HCT116 (cell line): ENCODE results near the gene NHSL2. TPM values are rescaled to one million over a fixed set of nuclear protein-coding genes. Genes with fewer than 3 reads are reported as not detected.

Source experiments
- ATAC-seq: fragments of 200-7000 bp; cut with Tn5 transposase; 2 replicates; pipeline ENCODE4 v1.9.1; 2020; ENCODE audit warnings: mild to moderate bottlenecking, moderate library complexity
- BruUV-seq: library from RNA; stranded (reverse); fragments of 400-500 nt; replicated peaks from 2 replicates; lab custom pipeline; 2021; lab: Mats Ljungman, UMichigan
- CTCF ChIA-PET: fragments of 300-600 bp; sonication (Branson Sonifier 250); formaldehyde crosslinking; loops from one replicate; lab custom pipeline; 2021; ENCODE audit warnings: antibody characterized with exemption; lab: Charles Lee
- POLR2A ChIA-PET: fragments of 300-600, 350-600 bp; sonication (Branson Sonifier 250); formaldehyde crosslinking; loops from one replicate; lab custom pipeline; 2021; ENCODE audit warnings: antibody characterized with exemption; lab: Charles Lee
- RAD21 ChIA-PET, 2 experiments: fragments of 300-600 bp; sonication (Branson Sonifier 250); formaldehyde crosslinking; loops; one replicate each; lab custom pipeline; 2023; ENCODE audit warnings: low total read pairs in 2 of 2; ENCODE audit not compliant: uncharacterized antibody in 2 of 2, unreplicated experiment in 2 of 2, low non-redundant PET in 1 of 2; lab: Charles Lee
- DNase-seq: peaks from one replicate; pipeline ENCODE4 v3.0.0-alpha.2; 2010; ENCODE audit warnings: low read depth, low spot score
- H2AFZ ChIP-seq: fragments of 200-600 bp; shearing (Covaris generic), sonication (generic); 2 replicates; pipeline ENCODE4 v1.6.1; 2017; ENCODE audit warnings: low read depth, mixed run types, mixed read lengths, antibody characterized with exemption, low read length; ENCODE audit not compliant: poor library complexity, severe bottlenecking
- H3K27ac ChIP-seq: 2 replicates; pipeline ENCODE4 v1.5.1; 2012; ENCODE audit warnings: low read depth, low read length
- H3K27me3 ChIP-seq: fragments of 200-600 bp; sonication (generic); 2 replicates; pipeline ENCODE4 v1.6.1; 2016; ENCODE audit warnings: mixed run types, low read length, mixed read lengths; ENCODE audit not compliant: insufficient read depth
- H3K36me3 ChIP-seq, 2 experiments: fragments of 200-500 bp in 1 of 2; fragments of 200-600 bp in 1 of 2; sonication (Bioruptor generic) in 1 of 2; sonication (generic) in 1 of 2; 2 replicates each; pipeline versions ENCODE4 v1.5.1 to v1.6.1; 2014 to 2016; ENCODE audit warnings: low read length in 2 of 2, inconsistent platforms in 1 of 2, mixed read lengths in 1 of 2, mixed run types in 1 of 2; ENCODE audit not compliant: insufficient read depth in 2 of 2, control insufficient read depth in 1 of 2
- H3K4me1 ChIP-seq, 2 experiments: fragments of 200-600 bp in 1 of 2; sonication (generic) in 1 of 2; 2 replicates each; pipeline versions ENCODE4 v1.5.1 to v1.6.1; 2012 to 2017; ENCODE audit warnings: low read length in 2 of 2, inconsistent platforms in 1 of 2, mild to moderate bottlenecking in 1 of 2, mixed read lengths in 1 of 2, mixed run types in 1 of 2, moderate library complexity in 1 of 2; ENCODE audit not compliant: insufficient read depth in 2 of 2, control insufficient read depth in 1 of 2
- H3K4me2 ChIP-seq: fragments of 200-600 bp; sonication (generic); 2 replicates; pipeline ENCODE4 v1.6.1; 2017; ENCODE audit warnings: mixed run types, low read length, mixed read lengths
- H3K4me3 ChIP-seq, 2 experiments: fragments of 200-600 bp in 1 of 2; sonication (generic) in 1 of 2; replicated peaks in 1 of 2; 2 replicates each; pipeline ENCODE4 v1.5.1; 2011 to 2016; ENCODE audit warnings: low read length in 2 of 2, control low read depth in 1 of 2, low read depth in 1 of 2, mild to moderate bottlenecking in 1 of 2, mixed read lengths in 1 of 2, mixed run types in 1 of 2
- H3K79me2 ChIP-seq: fragments of 200-600 bp; sonication (generic); 2 replicates; pipeline ENCODE4 v1.6.1; 2017; ENCODE audit warnings: mild to moderate bottlenecking, mixed run types, low read length, moderate library complexity, mixed read lengths; ENCODE audit not compliant: insufficient read depth
- H3K9ac ChIP-seq: fragments of 200-600 bp; sonication (generic); 2 replicates; pipeline ENCODE4 v1.6.1; 2016; ENCODE audit warnings: low read length, mixed read lengths
- H3K9me2 ChIP-seq: fragments of 200-600 bp; sonication (generic), shearing (Covaris generic); 2 replicates; pipeline ENCODE4 v1.6.1; 2017; ENCODE audit warnings: mixed run types, mild to moderate bottlenecking, moderate library complexity; ENCODE audit not compliant: insufficient read depth
- H3K9me3 ChIP-seq, 2 experiments: fragments of 200-500 bp in 1 of 2; fragments of 200-600 bp in 1 of 2; sonication (Bioruptor generic) in 1 of 2; sonication (generic) in 1 of 2; 2 replicates each; pipeline ENCODE4 v1.6.1; 2014 to 2017; ENCODE audit warnings: low read length in 2 of 2, mixed read lengths in 2 of 2, inconsistent platforms in 1 of 2, low read depth in 1 of 2, mild to moderate bottlenecking in 1 of 2, mixed run types in 1 of 2, moderate library complexity in 1 of 2; ENCODE audit not compliant: control insufficient read depth in 1 of 2, insufficient read depth in 1 of 2
- H4K20me1 ChIP-seq: fragments of 200-600 bp; sonication (generic), shearing (Covaris generic); 2 replicates; pipeline ENCODE4 v1.6.1; 2017; ENCODE audit warnings: mixed run types, mild to moderate bottlenecking, moderate library complexity; ENCODE audit not compliant: insufficient read depth
- ELF1 ChIP-seq: IDR thresholded peaks from 2 replicates; pipeline ENCODE4 v1.6.1; 2012; ENCODE audit warnings: low read depth, borderline replicate concordance
- JUND ChIP-seq: IDR thresholded peaks from 2 replicates; pipeline ENCODE4 v1.6.1; 2012
- TCF7L2 ChIP-seq: IDR thresholded peaks from 2 replicates; pipeline ENCODE4 v1.7.0; 2011; ENCODE audit warnings: borderline replicate concordance, inconsistent platforms; ENCODE audit not compliant: insufficient read depth, insufficient read length; ENCODE audit errors: extremely low read depth
- YY1 ChIP-seq: IDR thresholded peaks from 2 replicates; pipeline ENCODE4 v1.6.1; 2011; ENCODE audit warnings: low read length, low read depth, moderate library complexity, mild to moderate bottlenecking; ENCODE audit not compliant: insufficient replicate concordance; ENCODE audit errors: extremely low read depth
- ZFX ChIP-seq: fragments of 450-650 bp; IDR thresholded peaks from 2 replicates; pipeline ENCODE4 v1.6.1; 2017
- ZNF274 ChIP-seq: fragments of 200-500 bp; sonication (Bioruptor generic); IDR thresholded peaks from 2 replicates; pipeline ENCODE4 v1.6.1; 2014; ENCODE audit warnings: mild to moderate bottlenecking, low read depth, low read length, inconsistent platforms
- intact Hi-C: fragments of 100-400 bp; cut with micrococcal nuclease; formaldehyde crosslinking; loops from 2 replicates; pipeline ENCODE4 v1.10.0; 2022
- total RNA-seq: library from RNA; stranded (reverse); gene quantifications from one replicate; pipeline ENCODE4 v1.2.1, GENCODE V29; 2021; ENCODE audit not compliant: unreplicated experiment
- TF ChIP-seq, protein P1 (sequence below): IDR thresholded peaks from 2 replicates; pipeline ENCODE4 v1.6.1; 2012; ENCODE audit warnings: low read depth
- TF ChIP-seq, protein P2 (sequence below): IDR thresholded peaks from 2 replicates; pipeline ENCODE4 v1.6.1; 2012

NHSL2 gene
- total RNA-seq, 1 experiment from 2014 or later = 0.22 TPM

DNA sequence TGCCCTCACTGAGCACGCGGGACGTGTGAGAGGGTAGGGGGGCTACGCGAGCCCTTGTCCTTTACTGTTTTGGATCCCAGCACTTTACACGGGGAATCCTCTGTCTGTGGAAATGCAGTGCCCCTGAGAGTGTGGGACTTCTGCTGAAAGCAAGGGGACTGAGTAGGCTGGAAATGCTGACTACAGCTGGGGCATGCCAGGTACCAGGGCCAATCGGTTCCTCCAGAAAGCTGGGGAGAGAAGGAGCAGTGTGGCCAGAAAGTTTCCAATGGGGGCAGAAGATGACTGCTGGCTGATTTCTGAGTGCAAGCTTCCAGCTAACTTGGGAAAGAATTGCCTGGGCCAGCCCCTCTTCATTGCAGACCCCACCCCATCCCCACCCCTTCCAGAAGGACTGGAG, 1.5 kb downstream of the NHSL2 start:
- Histone ChIP-seq H3K36me3 (no peaks in the 10 kb centered on the region), H4K20me1 (no peaks in the 10 kb centered on the region), H3K4me3 (no peak overlapping the region), H3K4me2 (no peak overlapping the region), H3K4me1 (no peaks in the 10 kb centered on the region), H2AFZ (no peak overlapping the region), H3K27ac (no peak overlapping the region), H3K9me3 (no peaks in the 10 kb centered on the region), H3K79me2 (no peaks in the 10 kb centered on the region), H3K27me3 (no peaks in the 10 kb centered on the region), H3K9ac (no peak overlapping the region), H3K9me2 (no peaks in the 10 kb centered on the region)
- ChIA-PET RAD21 (no interaction called here), POLR2A (no interaction called here), CTCF (no interaction called here)
- DNase-seq (no peak), ATAC-seq (no peak)
- no peak for TF ChIP-seq TCF7L2
- TF ChIP-seq, protein P1, sequence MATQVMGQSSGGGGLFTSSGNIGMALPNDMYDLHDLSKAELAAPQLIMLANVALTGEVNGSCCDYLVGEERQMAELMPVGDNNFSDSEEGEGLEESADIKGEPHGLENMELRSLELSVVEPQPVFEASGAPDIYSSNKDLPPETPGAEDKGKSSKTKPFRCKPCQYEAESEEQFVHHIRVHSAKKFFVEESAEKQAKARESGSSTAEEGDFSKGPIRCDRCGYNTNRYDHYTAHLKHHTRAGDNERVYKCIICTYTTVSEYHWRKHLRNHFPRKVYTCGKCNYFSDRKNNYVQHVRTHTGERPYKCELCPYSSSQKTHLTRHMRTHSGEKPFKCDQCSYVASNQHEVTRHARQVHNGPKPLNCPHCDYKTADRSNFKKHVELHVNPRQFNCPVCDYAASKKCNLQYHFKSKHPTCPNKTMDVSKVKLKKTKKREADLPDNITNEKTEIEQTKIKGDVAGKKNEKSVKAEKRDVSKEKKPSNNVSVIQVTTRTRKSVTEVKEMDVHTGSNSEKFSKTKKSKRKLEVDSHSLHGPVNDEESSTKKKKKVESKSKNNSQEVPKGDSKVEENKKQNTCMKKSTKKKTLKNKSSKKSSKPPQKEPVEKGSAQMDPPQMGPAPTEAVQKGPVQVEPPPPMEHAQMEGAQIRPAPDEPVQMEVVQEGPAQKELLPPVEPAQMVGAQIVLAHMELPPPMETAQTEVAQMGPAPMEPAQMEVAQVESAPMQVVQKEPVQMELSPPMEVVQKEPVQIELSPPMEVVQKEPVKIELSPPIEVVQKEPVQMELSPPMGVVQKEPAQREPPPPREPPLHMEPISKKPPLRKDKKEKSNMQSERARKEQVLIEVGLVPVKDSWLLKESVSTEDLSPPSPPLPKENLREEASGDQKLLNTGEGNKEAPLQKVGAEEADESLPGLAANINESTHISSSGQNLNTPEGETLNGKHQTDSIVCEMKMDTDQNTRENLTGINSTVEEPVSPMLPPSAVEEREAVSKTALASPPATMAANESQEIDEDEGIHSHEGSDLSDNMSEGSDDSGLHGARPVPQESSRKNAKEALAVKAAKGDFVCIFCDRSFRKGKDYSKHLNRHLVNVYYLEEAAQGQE = no peak
- intact Hi-C loops = no loop called here
- BruUV-seq = no TSS peak

DNA sequence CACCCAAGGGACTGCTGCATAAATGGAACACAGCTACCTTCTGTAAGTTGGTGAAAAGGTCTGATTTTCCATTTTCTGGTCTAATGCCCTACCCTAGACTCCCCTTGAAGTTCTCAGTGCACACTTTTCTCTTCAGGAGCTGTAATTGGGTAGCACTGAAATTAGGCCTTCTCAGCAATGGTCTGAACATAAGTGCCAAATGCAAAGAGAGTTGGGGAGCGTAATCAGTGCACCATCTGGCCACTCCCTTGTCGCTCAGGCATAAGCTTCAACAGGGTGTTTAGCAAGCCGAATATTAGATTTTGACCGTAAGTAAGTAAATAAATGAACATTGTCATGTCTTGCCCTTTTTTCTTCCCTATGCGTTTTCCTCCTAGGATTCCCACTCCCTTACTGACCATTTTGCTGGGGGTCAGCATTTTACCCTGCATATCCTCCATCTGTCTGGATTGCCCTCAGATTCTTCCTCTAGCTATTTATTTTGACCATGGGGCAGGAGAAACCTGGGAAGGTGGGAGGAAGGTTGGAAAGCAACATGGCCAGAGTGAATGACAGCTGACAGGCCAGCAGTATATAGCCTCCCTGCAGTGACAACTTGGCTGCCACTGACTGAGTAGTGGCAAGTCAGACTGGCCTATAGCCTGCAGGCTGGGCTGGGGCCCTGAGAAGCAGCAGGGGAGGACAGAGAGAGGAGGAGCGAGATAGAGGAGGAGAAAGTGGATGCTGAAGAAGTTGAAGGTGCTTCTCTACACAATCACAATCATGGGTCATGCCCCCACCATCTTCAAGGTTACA, 2.7 kb downstream of the NHSL2 start:
- no TSS peak for BruUV-seq
- no peaks in the 10 kb centered on the region for H3K36me3 ChIP-seq
- no peaks in the 10 kb centered on the region for H3K27me3 ChIP-seq
- no peak for ATAC-seq
- DNase-seq = no peak
- no peaks in the 10 kb centered on the region for H3K4me1 ChIP-seq
- H3K79me2 ChIP-seq = no peaks in the 10 kb centered on the region
- H2AFZ ChIP-seq = no peak overlapping the region
- ChIA-PET POLR2A (no interaction called here), CTCF (no interaction called here), RAD21 (no interaction called here)
- no peaks in the 10 kb centered on the region for H3K9me2 ChIP-seq
- no peak overlapping the region for H3K4me2 ChIP-seq
- no peak for TF ChIP-seq ZFX
- no peak for TF ChIP-seq YY1
- no peak for TF ChIP-seq JUND
- no peak for TF ChIP-seq ZNF274
- TF ChIP-seq ELF1 = no peak
- TF ChIP-seq TCF7L2 = no peak
- TF ChIP-seq, protein P2, sequence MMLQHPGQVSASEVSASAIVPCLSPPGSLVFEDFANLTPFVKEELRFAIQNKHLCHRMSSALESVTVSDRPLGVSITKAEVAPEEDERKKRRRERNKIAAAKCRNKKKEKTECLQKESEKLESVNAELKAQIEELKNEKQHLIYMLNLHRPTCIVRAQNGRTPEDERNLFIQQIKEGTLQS = no peak
- no peak overlapping the region for H3K4me3 ChIP-seq
- H3K9me3 ChIP-seq = no peaks in the 10 kb centered on the region
- intact Hi-C loops = no loop called here
- H3K27ac ChIP-seq = no peak overlapping the region
- H4K20me1 ChIP-seq = no peaks in the 10 kb centered on the region
- H3K9ac ChIP-seq = no peak overlapping the region
